A673 (cell line): ENCODE data around the gene USP5. TPM values are rescaled to one million over a fixed set of nuclear protein-coding genes. Genes with fewer than 3 reads are reported as not detected.
"Not testable (repeated sequence)": the region's sequence is repeated elsewhere in the genome, so short reads cannot be mapped to it uniquely, and the experiment has no call there.

Source experiments
- BruUV-seq: library from RNA; stranded (reverse); fragments of 400-500 nt; replicated peaks from 2 replicates; lab custom pipeline; 2021; lab: Mats Ljungman, UMichigan
- CTCF ChIA-PET: fragments of 300-600 bp; sonication (Branson Sonifier 250); formaldehyde crosslinking; loops from one replicate; lab custom pipeline; 2022; ENCODE audit warnings: antibody characterized with exemption; lab: Charles Lee
- POLR2A ChIA-PET: fragments of 300-600 bp; sonication (Branson Sonifier 250); formaldehyde crosslinking; loops from one replicate; lab custom pipeline; 2022; ENCODE audit warnings: antibody characterized with exemption; ENCODE audit not compliant: low non-redundant PET; lab: Charles Lee
- DNase-seq: peaks from one replicate; pipeline ENCODE4 v3.0.0-alpha.2; 2015; ENCODE audit warnings: low spot score
- H3K27ac ChIP-seq: fragments of 200-600 bp; sonication (generic); 2 replicates; pipeline ENCODE4 v1.5.1; 2016; ENCODE audit warnings: mixed run types, low read depth, mild to moderate bottlenecking, mixed read lengths, antibody characterized with exemption, low read length; ENCODE audit not compliant: poor library complexity, severe bottlenecking
- H3K27me3 ChIP-seq: fragments of 200-600 bp; sonication (generic); replicated peaks from 2 replicates; pipeline ENCODE4 v1.6.1; 2017; ENCODE audit warnings: mixed run types, low read depth, mild to moderate bottlenecking, mixed read lengths, antibody characterized with exemption, low read length; ENCODE audit not compliant: insufficient read depth, poor library complexity
- H3K36me3 ChIP-seq: fragments of 200-600 bp; sonication (generic); 2 replicates; pipeline ENCODE4 v1.6.1; 2016; ENCODE audit warnings: mixed run types, mild to moderate bottlenecking, mixed read lengths, antibody characterized with exemption, low read length; ENCODE audit not compliant: insufficient read depth, poor library complexity, severe bottlenecking
- H3K4me1 ChIP-seq: fragments of 200-600 bp; sonication (generic); 2 replicates; pipeline ENCODE4 v1.6.1; 2017; ENCODE audit warnings: mixed run types, mild to moderate bottlenecking, mixed read lengths, antibody characterized with exemption, low read length; ENCODE audit not compliant: insufficient read depth, poor library complexity, severe bottlenecking
- H3K4me3 ChIP-seq: fragments of 200-600 bp; sonication (generic); 2 replicates; pipeline ENCODE4 v1.5.1; 2016; ENCODE audit warnings: low read depth, mixed run types, mild to moderate bottlenecking, mixed read lengths, low read length; ENCODE audit not compliant: poor library complexity, severe bottlenecking
- H3K9me3 ChIP-seq: fragments of 200-600 bp; sonication (generic); 2 replicates; pipeline ENCODE4 v1.6.1; 2016; ENCODE audit warnings: mixed run types, low read depth, mild to moderate bottlenecking, mixed read lengths, antibody characterized with exemption, low read length; ENCODE audit not compliant: poor library complexity, severe bottlenecking
- EZH2 ChIP-seq: fragments of 200-600 bp; sonication (generic); IDR thresholded peaks from 2 replicates; pipeline ENCODE4 v1.6.1; 2017; ENCODE audit warnings: borderline replicate concordance, low read depth, mild to moderate bottlenecking, mixed read lengths, antibody characterized with exemption, low read length; ENCODE audit not compliant: poor library complexity, severe bottlenecking
- intact Hi-C: fragments of 100-400 bp; cut with micrococcal nuclease; formaldehyde crosslinking; loops from one replicate; pipeline ENCODE4 v1.10.0; 2022; ENCODE audit not compliant: unreplicated experiment
- total RNA-seq: library from RNA; stranded (reverse); gene quantifications from 2 replicates; pipeline ENCODE4 v1.2.3, GENCODE V29; 2021
- TF ChIP-seq, protein P1 (sequence below): fragments of 300-800, 200-600 bp; sonication (generic); conservative IDR thresholded peaks from 2 replicates; pipeline ENCODE4 v1.5.1; 2017; ENCODE audit warnings: low read depth, mild to moderate bottlenecking, antibody characterized with exemption, low read length, moderate library complexity, mixed read lengths

The USP5 gene
- total RNA-seq, 1 experiment from 2014 or later, result 209 TPM

DNA sequence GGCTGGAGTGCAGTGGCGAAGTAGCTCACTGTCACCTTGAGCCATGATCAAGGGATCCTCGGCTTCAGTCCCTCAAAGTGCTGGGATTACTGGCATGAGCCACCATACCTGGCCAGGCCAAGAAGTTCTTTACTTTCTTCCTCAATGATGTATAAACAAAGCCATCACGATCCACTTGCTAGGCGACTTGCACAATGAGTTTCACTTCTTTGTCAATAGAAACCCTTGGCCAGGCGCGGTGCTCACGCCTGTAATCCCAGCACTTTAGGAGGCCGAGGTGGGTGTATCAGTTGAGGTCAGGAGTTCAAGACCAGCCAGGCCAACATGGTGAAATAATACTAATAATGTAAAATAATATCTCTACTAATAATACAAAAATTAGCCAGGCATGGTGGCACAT is 35.5 kb downstream of the USP5 start:
- TF ChIP-seq, protein P1, sequence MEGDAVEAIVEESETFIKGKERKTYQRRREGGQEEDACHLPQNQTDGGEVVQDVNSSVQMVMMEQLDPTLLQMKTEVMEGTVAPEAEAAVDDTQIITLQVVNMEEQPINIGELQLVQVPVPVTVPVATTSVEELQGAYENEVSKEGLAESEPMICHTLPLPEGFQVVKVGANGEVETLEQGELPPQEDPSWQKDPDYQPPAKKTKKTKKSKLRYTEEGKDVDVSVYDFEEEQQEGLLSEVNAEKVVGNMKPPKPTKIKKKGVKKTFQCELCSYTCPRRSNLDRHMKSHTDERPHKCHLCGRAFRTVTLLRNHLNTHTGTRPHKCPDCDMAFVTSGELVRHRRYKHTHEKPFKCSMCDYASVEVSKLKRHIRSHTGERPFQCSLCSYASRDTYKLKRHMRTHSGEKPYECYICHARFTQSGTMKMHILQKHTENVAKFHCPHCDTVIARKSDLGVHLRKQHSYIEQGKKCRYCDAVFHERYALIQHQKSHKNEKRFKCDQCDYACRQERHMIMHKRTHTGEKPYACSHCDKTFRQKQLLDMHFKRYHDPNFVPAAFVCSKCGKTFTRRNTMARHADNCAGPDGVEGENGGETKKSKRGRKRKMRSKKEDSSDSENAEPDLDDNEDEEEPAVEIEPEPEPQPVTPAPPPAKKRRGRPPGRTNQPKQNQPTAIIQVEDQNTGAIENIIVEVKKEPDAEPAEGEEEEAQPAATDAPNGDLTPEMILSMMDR, result no peak
- no peak for TF ChIP-seq EZH2
- Histone ChIP-seq H3K4me3 (no peak overlapping the region), H3K4me1 (peaks cover 7% of the 10 kb centered on the region), H3K9me3 (no peaks in the 10 kb centered on the region), H3K27me3 (no peaks in the 10 kb centered on the region), H3K27ac (no peak overlapping the region), H3K36me3 (no peaks in the 10 kb centered on the region)
- ChIA-PET CTCF (no interaction called here), POLR2A (no interaction called here)
- no peak for DNase-seq
- intact Hi-C loops, result no loop called here
- no TSS peak for BruUV-seq

- H3K9me3 ChIP-seq, result no peaks in the 10 kb centered on the region
- TF ChIP-seq, protein P1, result no peak
- no peak for TF ChIP-seq EZH2
- H3K4me3 ChIP-seq, result no peak overlapping the region
- H3K4me1 ChIP-seq, result peaks cover 7% of the 10 kb centered on the region
- ChIA-PET POLR2A (no interaction called here), CTCF (no interaction called here)
- intact Hi-C loops, result no loop called here
- H3K27me3 ChIP-seq, result no peaks in the 10 kb centered on the region
- H3K27ac ChIP-seq, result no peak overlapping the region
- no peaks in the 10 kb centered on the region for H3K36me3 ChIP-seq
- BruUV-seq, result no TSS peak
- peak; percentile 38 for DNase-seq
Measured at GRCh38 chr12:6888360-6888759, 36.4 kb downstream of the USP5 start.

DNA sequence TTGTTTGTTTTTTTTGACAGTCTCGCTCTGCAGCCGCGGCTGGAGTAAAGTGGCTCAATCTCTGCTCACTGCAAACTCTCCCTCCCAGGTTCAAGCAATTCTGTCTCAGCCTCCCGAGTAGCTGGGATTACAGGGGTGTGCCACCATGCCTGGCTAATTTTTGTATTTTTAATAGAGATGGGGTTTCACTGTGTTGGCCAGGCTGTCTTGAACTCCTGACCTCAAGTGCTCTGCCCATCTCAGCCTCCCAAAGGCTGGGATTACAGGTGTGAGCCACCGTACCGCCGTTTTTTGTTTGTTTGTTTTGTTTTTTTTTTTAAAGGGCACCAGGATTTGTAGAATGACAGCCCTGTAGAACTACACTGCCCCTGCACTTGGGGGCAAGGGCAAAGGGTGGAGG is 36.8 kb downstream of the USP5 start:
- H3K27me3 ChIP-seq, H3K4me1 ChIP-seq, BruUV-seq, H3K9me3 ChIP-seq, intact Hi-C loops, POLR2A ChIA-PET, CTCF ChIA-PET, DNase-seq, H3K36me3 ChIP-seq, H3K4me3 ChIP-seq, H3K27ac ChIP-seq: not testable (repeated sequence)

DNA sequence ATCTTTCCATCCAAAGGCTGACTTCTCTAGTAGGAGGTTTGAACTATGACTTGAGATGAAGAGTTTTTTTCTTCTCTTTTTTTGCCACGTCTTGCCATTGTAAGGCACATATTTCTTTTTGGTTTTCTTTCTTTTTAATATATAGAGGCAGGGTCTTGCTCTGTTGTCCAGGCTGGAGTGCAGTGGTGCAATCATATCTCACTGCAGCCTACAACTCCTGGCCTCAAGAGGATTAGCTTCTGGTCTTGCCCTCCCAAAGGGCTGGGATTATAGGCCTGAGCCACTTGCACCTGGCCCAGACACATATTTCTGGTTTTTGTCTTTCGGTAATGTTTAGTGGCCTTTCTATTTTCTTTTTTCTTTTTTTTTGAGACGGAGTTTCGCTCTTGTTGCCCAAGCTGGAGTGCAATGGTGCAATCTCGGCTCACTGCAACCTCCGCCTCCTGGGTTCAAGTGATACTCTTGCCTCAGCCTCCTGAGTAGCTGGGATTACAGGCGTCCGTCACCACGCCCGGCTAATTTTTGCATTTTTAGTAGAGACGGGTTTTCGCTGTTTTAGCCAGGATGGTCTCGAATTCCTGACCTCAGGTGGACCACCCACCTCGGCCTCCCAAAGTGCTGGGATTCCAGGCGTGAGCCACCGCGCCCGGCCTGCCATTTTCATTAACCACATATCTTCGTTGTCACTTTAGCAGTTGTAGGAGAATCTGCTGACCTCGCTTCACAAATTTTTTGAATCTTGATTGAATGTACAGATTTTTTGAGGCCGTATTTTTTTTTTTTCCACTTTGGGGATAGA is 38.0 kb downstream of the USP5 start:
- H3K4me1 ChIP-seq, DNase-seq, CTCF ChIA-PET, H3K4me3 ChIP-seq, BruUV-seq, H3K36me3 ChIP-seq, H3K27me3 ChIP-seq, POLR2A ChIA-PET, H3K9me3 ChIP-seq: not testable (repeated sequence)
- intact Hi-C loops, result loop anchor here (2.0 kb wide), 1 partner anchor 17 kb away; the partner anchor contains the start of gene SPSB2
- H3K27ac ChIP-seq, result peak overlapping the region; percentile 97
